ENCODE results near the gene SLC25A25.
A peak's percentile ranks its signal among the peaks of the same experiment; 100 is the strongest.
"Not testable (repeated sequence)": the region's sequence is repeated elsewhere in the genome, so short reads cannot be mapped to it uniquely, and the experiment has no call there.

Gene SLC25A25

GRCh38 chr9:128127990-128128835 lies 60.2 kb downstream of the SLC25A25 start:
- DNase-seq: peak; percentile 87 to 89

DNA sequence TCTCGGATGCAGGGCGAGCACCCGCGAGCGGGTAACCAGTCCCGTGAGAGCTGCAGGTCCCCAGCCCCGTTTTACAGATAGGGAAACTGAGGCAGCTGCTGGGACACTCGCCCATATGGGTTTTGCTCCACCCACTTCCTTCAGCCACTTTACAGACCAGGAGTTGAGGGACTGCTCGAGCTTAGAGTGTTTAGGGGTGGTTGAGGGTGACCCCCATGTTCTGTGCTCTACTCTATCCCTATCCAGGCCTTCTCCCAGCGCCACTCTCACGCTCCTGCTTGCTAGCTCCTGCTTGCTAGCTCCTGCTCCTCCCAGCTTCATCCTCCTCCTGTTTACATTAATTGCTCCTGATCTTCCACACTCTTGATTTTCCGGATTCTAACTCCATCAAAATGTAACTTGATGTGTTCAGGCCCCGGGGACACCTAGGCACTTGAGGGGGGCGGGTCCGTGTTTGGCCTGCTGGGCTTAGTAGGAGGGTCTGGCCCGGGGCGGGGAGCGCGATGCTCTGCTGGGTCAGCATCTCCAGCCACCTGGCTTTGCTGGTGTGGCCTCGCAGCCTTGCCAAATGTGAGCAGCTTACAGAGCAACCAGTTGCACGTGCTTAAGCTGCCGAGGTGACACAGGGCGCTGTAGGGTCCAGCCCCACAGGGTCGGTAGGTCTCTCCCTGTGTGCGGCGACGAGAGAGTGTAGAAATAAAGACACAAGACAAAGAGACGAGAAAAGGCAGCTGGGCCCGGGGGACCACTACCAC lies 61.0 kb downstream of the SLC25A25 start:
- no peak for DNase-seq

DNA sequence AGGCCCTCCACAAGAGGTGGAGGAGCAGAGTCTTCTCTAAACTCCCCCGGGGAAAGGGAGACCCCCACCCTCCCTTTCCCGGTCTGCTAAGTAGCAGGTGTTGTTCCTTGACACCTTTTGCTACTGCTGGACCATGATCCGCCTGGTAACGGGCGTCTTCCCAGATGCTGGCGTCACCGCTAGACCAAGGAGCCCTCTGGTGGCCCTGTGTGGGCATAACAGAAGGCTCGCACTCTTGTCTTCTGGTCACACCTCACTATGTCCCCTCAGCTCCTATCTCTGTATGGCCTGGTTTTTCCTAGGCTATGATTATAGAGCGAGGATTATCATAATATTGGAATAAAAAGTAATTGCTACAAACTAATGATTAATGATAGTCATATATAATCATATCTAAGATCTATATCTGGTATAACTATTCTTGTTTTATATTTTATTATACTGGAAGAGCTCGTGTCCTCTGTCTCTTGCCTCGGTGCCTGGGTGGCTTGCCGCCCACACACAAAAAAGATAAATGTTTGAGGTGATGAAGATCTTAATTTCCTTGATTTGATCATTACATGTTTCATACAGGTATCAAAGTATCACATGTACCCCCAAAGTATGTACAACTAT lies 62.1 kb downstream of the SLC25A25 start:
- DNase-seq: not testable (repeated sequence)

DNA sequence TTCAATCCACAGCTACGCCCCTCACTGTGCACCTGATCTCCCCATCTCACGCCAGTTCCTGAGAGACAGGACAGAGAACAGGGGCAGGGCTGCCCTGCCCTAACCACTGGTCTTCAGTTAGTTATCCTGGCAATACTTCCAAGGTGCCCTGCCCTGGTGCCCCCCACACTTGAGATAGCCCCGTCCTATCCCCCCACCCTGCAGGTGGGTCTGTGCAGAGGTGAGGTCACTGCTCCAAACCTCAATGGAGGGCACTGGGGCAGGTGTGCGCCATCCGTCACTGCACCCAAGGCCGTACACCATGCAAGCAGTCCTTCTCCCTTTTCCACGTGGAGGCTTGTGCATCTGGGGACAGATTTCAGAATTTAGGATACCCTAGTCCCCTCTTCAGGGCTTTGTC lies 62.6 kb downstream of the SLC25A25 start:
- not testable (repeated sequence) for DNase-seq

GRCh38 chr9:128131346-128131745 lies 63.3 kb downstream of the SLC25A25 start:
- DNase-seq: not testable (repeated sequence)

DNA sequence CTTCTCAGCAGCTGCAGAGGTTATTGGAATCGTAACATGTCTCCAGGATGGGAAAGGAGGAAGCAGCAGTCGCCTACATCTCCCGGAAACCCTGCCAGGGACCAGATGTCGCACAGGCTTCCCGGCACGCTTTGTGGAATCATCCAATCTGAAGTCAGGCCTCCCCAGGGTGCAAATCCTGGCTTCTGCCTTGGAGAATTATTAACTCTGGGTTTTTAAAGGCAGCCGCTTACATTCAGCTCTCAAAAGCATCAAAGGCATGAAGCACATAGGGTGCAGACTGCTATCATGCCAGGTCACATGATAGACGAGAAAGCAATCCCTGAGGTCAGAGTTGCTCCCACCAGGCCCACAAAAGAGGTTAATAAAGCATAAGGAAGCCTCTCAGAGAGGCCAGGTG lies 64.1 kb downstream of the SLC25A25 start:
- not testable (repeated sequence) for DNase-seq

DNA sequence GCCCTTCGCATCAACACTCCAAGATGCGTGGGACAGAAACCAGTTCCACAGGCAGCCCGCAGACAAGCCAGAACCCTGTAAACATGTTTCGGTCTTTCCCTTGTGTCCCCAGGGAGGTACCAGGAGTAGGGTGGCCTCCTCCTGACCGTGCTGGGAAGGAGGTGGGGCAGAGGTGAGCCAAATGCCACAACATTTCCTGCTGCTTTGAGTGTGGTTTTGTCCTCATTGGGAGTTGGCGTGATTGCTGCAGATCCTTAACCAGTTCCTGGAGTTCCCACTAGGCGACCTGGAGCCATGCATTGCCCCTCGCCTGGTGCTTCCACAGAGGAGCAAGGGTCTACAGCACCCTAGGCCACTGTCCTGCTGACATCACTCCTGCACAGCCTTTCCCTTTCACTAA lies 67.5 kb downstream of the SLC25A25 start:
- not testable (repeated sequence) for DNase-seq

DNA sequence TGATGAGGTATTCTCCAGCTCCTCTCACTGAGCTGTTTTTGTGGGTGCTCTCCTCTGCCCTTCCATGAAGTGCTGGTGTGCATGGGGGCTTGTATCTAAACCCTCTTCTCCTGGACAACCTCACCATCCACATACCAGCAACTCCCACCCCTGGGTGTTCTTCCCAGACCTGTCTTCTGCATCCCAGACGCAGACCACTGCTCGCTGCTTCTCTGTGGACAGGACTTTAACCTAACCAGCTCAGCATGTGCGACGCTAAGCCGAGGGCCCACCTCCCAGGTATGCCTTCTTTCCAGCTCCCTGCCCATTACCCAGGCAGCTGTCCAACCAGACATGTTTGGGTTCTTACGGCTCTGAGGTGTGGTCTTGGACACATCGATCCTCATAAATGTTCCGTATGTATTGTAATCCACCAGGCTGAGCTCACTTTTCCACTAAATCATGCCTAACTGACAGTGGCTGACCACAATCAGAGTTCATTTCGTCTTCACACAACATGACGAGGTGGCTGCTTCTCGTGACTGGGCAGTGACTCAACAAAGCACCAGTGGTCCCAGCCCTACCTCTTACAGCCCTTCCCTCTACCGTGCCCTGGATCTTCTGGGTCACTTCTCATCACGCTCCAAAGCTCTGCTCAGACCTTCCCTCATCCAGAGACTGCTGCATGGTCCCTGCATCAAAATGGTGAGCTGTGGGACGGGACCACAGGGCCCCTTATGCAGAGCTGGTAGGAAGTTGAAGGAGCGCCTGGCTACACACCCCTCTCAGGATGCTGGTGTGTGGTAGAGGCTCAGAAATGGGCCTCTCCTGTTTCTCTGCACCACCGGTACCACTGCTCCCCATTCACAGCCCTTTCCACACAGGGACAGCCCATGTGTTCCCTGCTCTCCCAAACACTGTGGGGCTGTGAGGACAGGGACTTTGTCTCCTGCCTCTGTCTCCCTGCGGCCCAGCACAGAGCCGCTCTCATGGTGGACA lies 69.1 kb downstream of the SLC25A25 start:
- DNase-seq: no peak

DNA sequence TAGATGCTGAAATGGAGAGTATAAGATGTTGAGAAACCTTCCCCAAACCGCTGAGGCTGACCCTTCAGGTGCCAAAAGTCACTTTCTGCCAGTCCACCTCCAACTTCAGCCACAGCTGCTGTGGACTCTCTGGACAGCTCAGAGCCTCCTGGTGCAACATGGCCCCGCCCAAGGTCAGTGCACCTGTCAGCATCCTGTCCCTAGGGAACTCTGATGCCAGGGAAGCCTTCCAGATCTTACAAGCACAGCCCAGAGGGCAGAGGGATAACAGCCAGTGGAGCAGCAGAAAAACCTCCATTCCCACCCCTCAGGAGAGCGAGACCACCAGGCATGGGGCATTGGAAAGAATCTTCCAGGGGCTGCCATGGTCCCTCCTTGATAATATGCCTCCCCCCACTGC lies 70.0 kb downstream of the SLC25A25 start:
- no peak for DNase-seq

DNA sequence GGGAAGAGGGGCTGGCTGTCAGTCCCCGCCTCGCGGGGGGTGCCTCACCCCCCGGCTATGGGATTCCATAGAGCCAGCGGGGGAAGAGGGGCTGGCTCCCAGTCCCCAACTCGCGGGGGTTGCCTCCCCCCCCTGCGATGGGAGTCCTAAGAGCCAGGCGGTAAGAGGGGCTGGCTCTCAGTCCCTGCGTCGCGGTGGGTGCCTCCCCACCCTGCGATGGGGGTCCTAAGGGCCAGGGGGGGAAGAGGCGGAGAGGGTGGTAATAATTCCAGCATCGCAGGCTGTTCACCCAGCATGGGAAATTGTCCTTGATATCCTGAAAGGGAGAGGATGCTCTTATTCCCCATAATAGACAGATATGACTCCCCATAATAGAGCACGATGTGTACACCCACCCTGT lies 71.6 kb downstream of the SLC25A25 start:
- DNase-seq: no peak

- DNase-seq: no peak
Measured at GRCh38 chr9:128141604-128142003, 73.6 kb downstream of the SLC25A25 start.

- DNase-seq: no peak
Measured at GRCh38 chr9:128142061-128142460, 74.0 kb downstream of the SLC25A25 start.

DNA sequence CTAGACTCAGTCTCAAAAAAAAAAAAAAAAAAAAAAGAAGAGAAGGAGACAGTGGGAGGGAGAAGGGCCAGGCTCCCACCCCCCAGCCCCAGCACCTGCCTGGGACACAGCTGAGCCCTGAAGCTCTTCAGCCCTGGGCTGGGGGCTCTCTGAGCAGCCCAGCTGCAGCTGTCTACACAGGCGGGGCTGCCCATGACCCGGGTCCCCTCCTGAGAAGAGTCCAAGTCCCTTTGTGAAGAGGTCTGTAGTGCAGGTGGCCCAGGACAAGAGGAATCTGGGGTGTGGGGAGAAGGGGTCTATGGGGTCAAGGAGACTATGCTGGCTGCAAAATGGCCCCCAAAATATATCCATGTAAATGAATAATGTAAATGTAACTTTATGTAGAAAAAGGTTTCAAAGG lies 74.6 kb downstream of the SLC25A25 start:
- no peak for DNase-seq

DNA sequence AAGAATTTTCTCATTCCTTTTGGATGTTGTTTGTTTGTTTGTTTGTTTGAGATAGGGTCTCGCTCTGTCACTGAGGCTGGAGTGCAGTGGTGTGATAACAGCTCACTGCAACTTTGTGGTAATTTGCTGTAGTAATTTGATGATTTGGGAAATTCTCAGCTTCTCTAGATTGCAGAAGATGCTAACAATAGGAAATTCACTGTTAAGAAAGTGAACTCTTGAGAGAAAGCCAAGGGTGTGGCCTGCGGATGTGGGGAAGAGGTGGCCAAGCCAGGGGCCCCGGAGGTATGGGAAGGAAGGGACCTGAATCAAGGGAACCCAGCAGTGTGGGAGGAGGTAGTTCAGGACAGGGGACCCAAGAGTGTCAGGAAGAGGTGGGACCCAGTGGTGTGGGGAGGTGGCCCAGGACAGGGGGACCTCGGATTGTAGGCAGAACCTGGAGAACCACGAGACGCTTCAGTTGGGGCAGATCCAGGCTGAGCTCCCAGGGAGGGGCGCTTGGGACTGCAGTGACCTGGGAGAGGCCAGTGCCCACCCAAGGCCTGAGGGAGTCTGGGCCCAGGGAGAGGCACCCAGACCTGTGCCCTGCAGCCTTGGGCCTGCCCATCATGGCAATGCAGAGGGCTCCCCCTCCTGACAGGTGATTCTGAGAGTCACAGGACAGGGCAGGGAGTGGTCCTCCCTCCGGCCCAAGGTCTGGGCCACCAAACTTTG lies 75.7 kb downstream of the SLC25A25 start:
- DNase-seq: no peak

GRCh38 chr9:128144239-128145181 lies 76.5 kb downstream of the SLC25A25 start:
- DNase-seq: no peak

DNA sequence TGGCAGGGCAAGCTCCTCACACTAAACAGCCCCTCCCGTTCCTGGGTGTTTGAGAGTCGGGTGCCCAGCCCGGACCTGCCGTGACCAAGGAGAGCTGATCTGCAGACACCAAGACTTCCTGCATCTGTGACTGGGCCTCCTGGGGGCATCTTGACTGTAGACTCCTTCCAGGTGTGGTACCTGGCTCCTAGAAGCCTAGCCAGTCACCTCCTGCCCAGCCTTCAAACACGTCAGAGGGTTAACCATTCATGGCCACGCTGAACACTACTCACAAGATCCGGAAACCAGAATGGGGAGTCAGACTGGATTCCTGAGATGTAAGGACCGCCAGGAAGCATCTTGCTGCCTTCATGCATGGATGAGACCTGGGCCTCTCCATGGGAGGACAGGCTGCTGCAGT lies 77.5 kb downstream of the SLC25A25 start:
- DNase-seq: no peak

- no peak for DNase-seq
Measured at GRCh38 chr9:128145951-128146351, 77.9 kb downstream of the SLC25A25 start.

GRCh38 chr9:128146591-128147120 lies 78.6 kb downstream of the SLC25A25 start:
- DNase-seq: no peak

- no peak for DNase-seq
Measured at GRCh38 chr9:128148509-128149000, 80.5 kb downstream of the SLC25A25 start.
